Measurements from ENCODE around the gene CLCN6.

DNA sequence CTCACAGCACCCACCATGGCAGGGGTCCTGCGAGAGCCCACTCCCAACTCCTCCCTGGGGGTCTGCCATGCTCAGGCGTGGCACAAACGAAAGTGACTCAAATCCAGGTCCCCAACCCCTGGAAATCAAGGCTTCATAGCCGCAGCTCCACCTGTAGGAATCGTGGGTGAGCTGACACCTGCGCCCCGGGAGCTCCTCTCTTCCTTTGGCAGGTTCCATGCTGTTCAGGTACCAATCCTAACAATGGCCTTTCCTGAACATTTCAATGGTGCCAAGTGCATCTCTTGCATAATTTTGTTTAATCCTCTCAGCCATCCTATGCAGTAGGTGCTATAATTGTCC is 81.6 kb downstream of the CLCN6 start:
- TF ChIP-seq POLR2A (IDR thresholded peaks at IDR 0.05; ENCODE audit: low read depth, low read length) (no peak), TAF1 (IDR thresholded peaks at IDR 0.05; ENCODE audit: borderline replicate concordance, low read depth, low read length) (no peak)

All from GM12892 (cell line).